ENCODE results near the gene DPH5. TPM values are rescaled to one million over a fixed set of nuclear protein-coding genes. Genes with fewer than 3 reads are reported as not detected.

Gene DPH5
- total RNA-seq, 2 donors from 2014 or later: 11.5 to 26.7 TPM

DNA sequence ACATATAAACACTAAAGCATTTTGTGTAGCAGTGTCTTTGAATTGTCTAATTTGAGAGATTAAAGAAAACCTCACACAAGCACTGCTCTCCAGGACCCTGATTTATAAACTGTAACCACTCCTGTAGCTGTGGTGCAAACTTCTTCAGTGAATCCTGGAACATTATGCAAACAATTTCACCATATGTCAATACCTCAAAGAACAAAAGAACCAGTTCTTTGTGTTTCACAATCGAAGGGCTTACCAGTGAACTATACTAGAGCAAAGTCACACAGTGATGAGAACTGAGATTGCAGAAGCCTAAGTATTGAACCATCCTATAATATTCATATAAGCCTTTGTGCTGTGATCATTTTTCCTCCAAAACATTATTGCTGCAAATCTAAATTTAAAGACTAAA lies 21.5 kb downstream of the DPH5 start:
- H3K27me3 ChIP-seq (replicated peaks; ENCODE audit: insufficient read depth): no peaks in the 10 kb centered on the region
- no peak for DNase-seq (ENCODE audit: low spot score)
- ATAC-seq (ENCODE audit: insufficient number of reproducible peaks, low FRiP score, low read depth): no peak
- H3K9me3 ChIP-seq: no peaks in the 10 kb centered on the region
- no peak overlapping the region for H3K4me3 ChIP-seq
- peaks cover 29 to 37% of the 10 kb centered on the region in 2 donors for H3K4me1 ChIP-seq (ENCODE audit: control insufficient read depth in 1 of 2, low read depth in 2 of 2)
- peak overlapping the region in 1 of 2 donors; percentile 3 for H3K27ac ChIP-seq
- TF ChIP-seq, protein P1, sequence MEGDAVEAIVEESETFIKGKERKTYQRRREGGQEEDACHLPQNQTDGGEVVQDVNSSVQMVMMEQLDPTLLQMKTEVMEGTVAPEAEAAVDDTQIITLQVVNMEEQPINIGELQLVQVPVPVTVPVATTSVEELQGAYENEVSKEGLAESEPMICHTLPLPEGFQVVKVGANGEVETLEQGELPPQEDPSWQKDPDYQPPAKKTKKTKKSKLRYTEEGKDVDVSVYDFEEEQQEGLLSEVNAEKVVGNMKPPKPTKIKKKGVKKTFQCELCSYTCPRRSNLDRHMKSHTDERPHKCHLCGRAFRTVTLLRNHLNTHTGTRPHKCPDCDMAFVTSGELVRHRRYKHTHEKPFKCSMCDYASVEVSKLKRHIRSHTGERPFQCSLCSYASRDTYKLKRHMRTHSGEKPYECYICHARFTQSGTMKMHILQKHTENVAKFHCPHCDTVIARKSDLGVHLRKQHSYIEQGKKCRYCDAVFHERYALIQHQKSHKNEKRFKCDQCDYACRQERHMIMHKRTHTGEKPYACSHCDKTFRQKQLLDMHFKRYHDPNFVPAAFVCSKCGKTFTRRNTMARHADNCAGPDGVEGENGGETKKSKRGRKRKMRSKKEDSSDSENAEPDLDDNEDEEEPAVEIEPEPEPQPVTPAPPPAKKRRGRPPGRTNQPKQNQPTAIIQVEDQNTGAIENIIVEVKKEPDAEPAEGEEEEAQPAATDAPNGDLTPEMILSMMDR (IDR thresholded peaks at IDR 0.05): no peak
- H3K36me3 ChIP-seq: no peaks in the 10 kb centered on the region

DNA sequence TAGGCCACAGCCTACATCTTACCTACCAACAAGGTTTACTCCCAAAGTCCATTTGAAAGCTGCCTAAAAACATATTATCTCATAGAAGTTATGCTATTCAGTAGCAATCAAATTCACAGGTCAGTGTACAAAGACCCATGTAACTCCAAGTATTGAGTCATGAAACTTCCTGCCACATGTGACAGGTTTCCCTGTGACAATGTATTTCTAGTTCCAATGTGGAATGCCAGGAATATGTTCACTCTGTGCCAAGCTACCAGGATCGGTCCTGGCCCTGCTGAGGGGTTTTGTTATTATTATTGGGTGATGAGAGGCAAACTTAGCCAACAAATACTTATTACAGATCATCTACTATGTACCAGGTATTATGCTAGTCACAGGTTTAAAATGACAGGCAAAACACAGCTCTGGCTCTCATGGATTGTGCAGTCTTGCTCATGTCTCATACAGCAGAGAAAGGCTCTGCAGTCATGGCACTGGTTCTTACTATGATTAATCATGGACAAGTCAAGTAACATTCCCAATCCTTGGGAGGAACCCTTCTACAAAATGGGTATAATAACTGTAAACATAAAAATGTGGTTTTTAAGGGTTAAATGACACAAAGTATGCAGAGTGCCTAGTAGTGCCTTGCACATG lies 22.5 kb downstream of the DPH5 start:
- peak overlapping the region in 1 of 2 donors; percentile 28 for H3K27ac ChIP-seq
- ATAC-seq (ENCODE audit: insufficient number of reproducible peaks, low FRiP score, low read depth) (no peak), DNase-seq (ENCODE audit: low spot score) (no peak)
- no peaks in the 10 kb centered on the region for H3K9me3 ChIP-seq
- H3K4me1 ChIP-seq (ENCODE audit: control insufficient read depth in 1 of 2, low read depth in 2 of 2): peaks cover 29 to 37% of the 10 kb centered on the region in 2 donors
- TF ChIP-seq, protein P1 (IDR thresholded peaks at IDR 0.05): no peak
- H3K36me3 ChIP-seq: no peaks in the 10 kb centered on the region
- no peak overlapping the region for H3K4me3 ChIP-seq
- H3K27me3 ChIP-seq (replicated peaks; ENCODE audit: insufficient read depth): no peaks in the 10 kb centered on the region

DNA sequence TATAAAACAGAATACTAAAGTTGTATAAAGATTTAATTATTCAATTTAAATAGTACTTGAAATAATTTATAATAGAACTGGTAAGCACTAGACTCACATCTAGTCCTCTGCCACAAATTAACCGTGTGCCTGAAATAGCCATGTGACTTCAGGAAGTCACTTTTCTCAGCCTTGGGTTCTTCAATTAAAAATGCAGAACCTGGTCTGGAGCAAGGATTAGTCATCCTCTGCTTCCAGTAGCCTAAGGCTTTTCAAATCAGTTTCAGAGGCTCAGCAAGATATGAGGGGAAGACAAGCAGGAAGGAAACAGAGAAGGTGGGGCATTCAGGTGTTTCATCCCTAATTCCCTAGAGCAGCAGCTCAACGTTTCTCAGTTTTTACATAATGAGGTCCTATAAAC lies 23.0 kb downstream of the DPH5 start:
- Histone ChIP-seq H3K27me3 (replicated peaks; ENCODE audit: insufficient read depth) (no peaks in the 10 kb centered on the region), H3K4me1 (ENCODE audit: control insufficient read depth in 1 of 2, low read depth in 2 of 2) (peaks cover 29 to 37% of the 10 kb centered on the region in 2 donors), H3K4me3 (no peak overlapping the region), H3K9me3 (no peaks in the 10 kb centered on the region), H3K36me3 (no peaks in the 10 kb centered on the region), H3K27ac (peak overlapping the region in 1 of 2 donors; percentile 28)
- ATAC-seq (ENCODE audit: insufficient number of reproducible peaks, low FRiP score, low read depth): no peak
- no peak for DNase-seq (ENCODE audit: low spot score)
- TF ChIP-seq, protein P1 (IDR thresholded peaks at IDR 0.05): no peak

DNA sequence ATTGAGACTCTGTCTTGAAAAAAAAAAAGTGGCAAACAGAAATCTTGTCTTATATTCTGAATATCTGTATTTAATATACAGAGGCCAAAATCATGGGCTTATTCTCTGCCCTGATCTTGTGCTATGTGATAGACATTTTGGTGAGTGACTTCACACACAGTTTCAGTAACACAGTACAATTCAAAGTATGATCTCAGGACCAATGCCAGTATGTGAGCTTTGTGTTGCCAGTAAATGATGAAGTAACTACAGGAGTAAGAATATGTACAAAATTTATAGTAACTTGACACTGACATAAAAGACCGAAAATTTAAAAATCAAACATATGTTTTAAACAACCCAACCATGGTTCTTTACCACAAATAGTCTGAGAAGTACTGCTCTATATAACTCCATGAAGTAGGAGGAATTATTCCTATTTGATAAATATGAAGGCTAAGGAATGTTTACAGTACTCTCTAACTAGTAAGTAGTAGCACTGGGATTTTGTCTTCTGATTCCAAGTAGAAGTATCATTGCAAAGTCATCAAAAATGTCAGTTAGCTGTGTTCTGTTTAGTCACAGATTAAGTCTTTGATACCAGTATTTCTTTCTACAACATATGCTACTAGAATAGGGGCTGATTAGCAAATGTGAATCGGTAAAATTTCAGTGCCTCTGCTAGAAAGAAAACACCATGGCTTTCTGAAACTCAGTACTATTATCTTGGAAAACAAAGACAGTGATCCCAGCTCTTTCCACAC lies 25.3 kb downstream of the DPH5 start:
- no peak for DNase-seq (ENCODE audit: low spot score)
- H3K27me3 ChIP-seq (replicated peaks; ENCODE audit: insufficient read depth): no peaks in the 10 kb centered on the region
- no peak for ATAC-seq (ENCODE audit: insufficient number of reproducible peaks, low FRiP score, low read depth)
- no peak overlapping the region for H3K4me3 ChIP-seq
- TF ChIP-seq, protein P1 (IDR thresholded peaks at IDR 0.05): no peak
- H3K27ac ChIP-seq: no peak overlapping the region
- H3K9me3 ChIP-seq: no peaks in the 10 kb centered on the region
- no peaks in the 10 kb centered on the region for H3K36me3 ChIP-seq
- peaks cover 29 to 36% of the 10 kb centered on the region in 2 donors for H3K4me1 ChIP-seq (ENCODE audit: control insufficient read depth in 1 of 2, low read depth in 2 of 2)

DNA sequence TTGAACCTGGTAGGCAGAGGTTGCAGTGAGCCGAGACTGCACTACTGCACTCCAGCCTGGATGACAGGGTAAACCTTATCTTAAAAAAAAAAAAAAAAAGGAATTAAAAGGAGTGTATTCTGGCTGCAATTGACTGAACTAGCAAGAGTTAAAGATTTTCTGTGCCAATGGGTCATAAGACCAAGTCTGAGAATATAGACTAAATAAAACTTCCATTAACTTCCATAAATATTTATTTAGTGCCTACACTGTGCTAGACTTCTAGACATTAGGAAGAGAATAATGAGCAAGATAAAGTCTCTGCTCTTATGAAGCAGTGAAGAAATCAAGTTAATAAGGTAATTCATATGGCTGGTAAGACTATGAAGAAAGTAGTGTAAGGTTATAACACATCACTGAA lies 27.2 kb downstream of the DPH5 start:
- Histone ChIP-seq H3K4me3 (no peak overlapping the region), H3K27me3 (replicated peaks; ENCODE audit: insufficient read depth) (no peaks in the 10 kb centered on the region), H3K27ac (no peak overlapping the region), H3K36me3 (no peaks in the 10 kb centered on the region), H3K4me1 (ENCODE audit: control insufficient read depth in 1 of 2, low read depth in 2 of 2) (peaks cover 17 to 20% of the 10 kb centered on the region in 2 donors), H3K9me3 (no peaks in the 10 kb centered on the region)
- ATAC-seq (ENCODE audit: insufficient number of reproducible peaks, low FRiP score, low read depth) (no peak), DNase-seq (ENCODE audit: low spot score) (no peak)
- TF ChIP-seq, protein P1 (IDR thresholded peaks at IDR 0.05): no peak

All from thoracic aorta (tissue), 2 donors.